Right lung (tissue), 5 donors: ENCODE data around the gene SNAPC4. TPM values are rescaled to one million over a fixed set of nuclear protein-coding genes. Genes with fewer than 3 reads are reported as not detected.
"Not testable (repeated sequence)": the region's sequence is repeated elsewhere in the genome, so short reads cannot be mapped to it uniquely, and the experiment has no call there.

ENCODE experiments used
- DNase-seq, 2 donors: peaks; one replicate each; pipeline ENCODE4 v3.0.0-alpha.2; 2013
- polyA plus RNA-seq, 5 donors: library from polyadenylated mRNA; unstranded; fragments of 120-200 nt; gene quantifications; one replicate each; pipeline versions ENCODE4 v1.2.1 to v1.2.3, GENCODE V29; 2013; ENCODE audit warnings: inconsistent platforms in 1 of 5, low replicate concordance in 1 of 5; ENCODE audit not compliant: insufficient read length in 5 of 5, insufficient read depth in 1 of 5

SNAPC4 gene
- polyA plus RNA-seq, 5 donors: 9.7 to 12.9 (median 11.6) TPM

DNA sequence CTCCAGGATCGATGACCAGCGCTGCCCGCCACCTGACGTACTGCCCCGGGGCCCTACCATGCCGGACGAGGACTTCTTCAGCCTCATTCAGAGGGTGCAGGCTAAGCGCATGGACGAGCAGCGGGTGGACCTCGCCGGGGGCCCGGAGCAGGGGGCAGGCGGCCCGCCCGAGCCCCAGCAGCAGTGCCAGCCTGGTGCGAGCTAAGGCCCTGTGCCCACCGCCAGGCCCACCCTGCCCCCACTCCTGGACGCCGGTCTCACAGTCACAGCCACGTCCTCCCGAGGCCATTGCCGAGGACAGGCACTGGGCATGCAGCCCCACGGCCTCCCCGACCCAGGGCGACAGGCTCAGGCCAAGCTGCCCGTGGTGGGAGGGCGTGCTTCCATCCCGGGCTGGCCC, 42.0 kb downstream of the SNAPC4 start:
- no peak for DNase-seq

- no peak for DNase-seq
Observed at GRCh38 chr9:136357202-136357725, 42.7 kb downstream of the SNAPC4 start.

DNA sequence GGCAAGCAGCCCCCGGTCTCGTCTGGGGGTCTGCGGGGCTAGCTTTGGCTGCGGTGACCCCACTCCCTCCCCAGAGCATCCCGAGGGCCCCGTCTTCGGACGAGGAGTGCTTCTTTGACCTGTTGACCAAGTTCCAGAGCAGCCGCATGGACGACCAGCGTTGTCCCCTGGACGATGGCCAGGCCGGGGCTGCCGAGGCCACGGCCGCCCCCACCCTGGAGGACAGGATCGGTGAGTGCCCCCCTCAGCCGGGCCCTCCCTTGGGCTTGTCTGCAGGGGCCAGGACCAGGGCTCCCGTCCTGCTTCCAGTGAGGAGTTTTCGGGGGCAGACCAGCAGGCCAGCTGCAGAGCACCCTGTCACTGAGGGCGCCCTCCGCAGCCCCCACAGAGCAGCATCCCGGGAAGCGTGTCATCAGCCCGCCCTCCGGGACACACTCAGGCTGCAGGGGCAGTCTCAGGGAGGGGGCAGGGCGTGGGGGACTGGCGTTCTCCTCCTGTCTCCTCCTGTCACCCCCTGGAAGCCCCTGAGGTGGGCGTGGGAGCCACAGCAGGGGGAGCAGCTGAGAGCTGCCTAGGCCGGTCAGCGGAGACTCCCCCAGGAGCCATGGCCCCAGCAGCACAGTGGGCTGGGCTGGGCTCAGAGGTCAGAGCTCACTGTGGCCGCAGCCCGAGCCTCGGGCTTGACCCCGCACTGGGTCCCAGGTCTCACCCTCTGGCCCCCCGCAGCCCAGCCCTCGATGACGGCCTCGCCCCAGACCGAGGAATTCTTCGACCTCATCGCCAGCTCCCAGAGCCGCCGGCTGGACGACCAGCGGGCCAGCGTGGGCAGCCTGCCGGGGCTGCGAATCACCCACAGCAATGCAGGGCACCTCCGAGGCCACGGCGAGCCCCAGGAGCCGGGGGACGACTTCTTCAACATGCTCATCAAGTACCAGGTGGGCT, 44.1 kb downstream of the SNAPC4 start:
- DNase-seq: no peak

GRCh38 chr9:136354592-136355085, 45.3 kb downstream of the SNAPC4 start:
- DNase-seq: no peak

DNA sequence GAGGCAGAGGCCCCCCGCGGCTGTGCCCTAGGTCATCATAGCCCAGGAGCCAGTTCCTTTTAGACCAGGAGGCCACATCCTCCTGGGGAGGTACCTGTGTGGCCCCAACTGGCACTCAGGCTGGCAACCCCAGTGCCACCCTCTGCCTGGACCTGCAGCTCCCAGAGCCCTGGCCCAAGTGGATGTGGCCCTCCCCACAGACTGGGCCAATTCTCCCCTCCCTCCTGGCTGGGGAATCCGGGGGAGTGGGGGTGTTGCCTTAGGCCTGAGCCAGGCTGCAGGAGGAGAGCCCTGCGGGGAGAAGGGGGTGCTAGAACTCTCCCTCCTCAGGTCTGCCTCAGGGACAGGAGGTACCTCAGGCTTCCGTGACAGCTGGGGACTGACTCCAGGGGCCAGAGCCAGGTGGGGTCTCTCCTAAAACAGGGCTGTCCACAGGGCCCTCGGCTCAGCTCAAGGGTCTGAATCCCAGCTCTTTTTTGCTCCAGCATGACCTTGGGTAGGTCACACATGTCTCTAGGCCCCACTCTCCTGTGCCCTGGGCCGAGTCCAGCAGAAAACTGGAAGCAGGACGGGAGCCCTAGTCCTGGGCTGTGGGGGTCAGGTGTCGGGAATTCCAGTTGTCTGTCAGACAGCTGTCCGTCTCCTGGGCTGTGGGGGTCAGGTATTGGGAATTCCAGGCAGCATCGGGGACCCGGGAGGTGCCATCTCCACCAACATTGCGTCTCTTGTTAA, 46.0 kb downstream of the SNAPC4 start:
- DNase-seq: no peak

GRCh38 chr9:136353088-136353487, 46.9 kb downstream of the SNAPC4 start:
- no peak for DNase-seq

DNA sequence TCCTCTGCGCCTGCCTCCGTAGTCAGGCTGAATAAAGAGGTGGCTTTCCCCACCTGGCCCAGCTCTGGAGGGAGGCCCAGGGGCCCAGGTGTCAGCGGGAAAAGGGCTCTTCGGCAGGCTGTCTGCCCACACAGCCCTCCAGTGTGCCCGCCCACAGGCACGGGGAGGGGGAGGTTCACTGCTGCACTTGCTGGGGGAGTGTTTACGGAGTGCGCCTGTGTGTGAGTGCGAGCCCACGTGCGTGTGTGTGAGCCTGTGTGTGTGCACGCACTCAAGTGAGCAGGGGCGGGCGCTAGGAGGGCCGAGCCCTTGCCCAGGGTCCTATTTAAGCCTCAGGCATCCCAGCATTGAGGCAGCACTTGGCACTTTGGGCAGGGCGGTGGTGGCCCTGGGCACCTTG, 47.3 kb downstream of the SNAPC4 start:
- peak in 1 of 2 donors; percentile 60 for DNase-seq

DNA sequence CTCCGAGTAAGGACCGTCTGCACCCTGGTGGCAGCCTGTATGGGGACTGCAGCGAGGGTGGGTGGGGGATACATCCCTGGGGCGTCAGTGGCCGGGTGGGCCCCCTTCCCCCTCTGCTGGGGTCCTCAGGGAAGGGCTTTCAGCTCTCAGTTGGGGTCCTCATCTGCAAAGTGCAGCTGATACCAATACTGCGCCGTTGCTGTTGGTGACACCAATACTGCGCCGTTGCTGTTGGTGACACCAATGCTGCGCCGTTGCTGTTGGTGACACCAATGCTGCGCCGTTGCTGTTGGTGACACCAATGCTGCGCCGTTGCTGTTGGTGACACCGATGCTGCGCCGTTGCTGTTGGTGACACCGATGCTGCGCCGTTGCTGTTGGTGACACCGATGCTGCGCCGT, 48.1 kb downstream of the SNAPC4 start:
- not testable (repeated sequence) for DNase-seq

GRCh38 chr9:136351252-136351800, 48.6 kb downstream of the SNAPC4 start:
- DNase-seq: no peak

Other genes starting within 250 kb of the SNAPC4 start
- not detected for gene LHX3, start 195.0 kb downstream of the SNAPC4 start, polyA plus RNA-seq
- gene QSOX2, start 154.4 kb downstream of the SNAPC4 start, polyA plus RNA-seq: 10 to 100 TPM in 4 of 5 donors, 1 to 10 TPM in 1; 9.1 to 12.5 (median 11.9) TPM
- gene CCDC187, start 96.1 kb downstream of the SNAPC4 start, polyA plus RNA-seq: 1 to 10 TPM in 4 of 5 donors, under 1 TPM in 1; 0.65 to 2.9 (median 1.8) TPM
- gene GPSM1, start 72.6 kb downstream of the SNAPC4 start, polyA plus RNA-seq: 10 to 100 TPM; 35.9 to 84.2 (median 56.6) TPM
- gene DNLZ, start 36.4 kb downstream of the SNAPC4 start, polyA plus RNA-seq: 10 to 100 TPM in 1 of 5 donors, 1 to 10 TPM in 4; 3.6 to 13.8 (median 5.8) TPM
- gene CARD9, start 26.5 kb downstream of the SNAPC4 start, polyA plus RNA-seq: 1 to 10 TPM in 3 of 5 donors, under 1 TPM in 2; 0.69 to 1.7 (median 1.0) TPM
- gene ENTR1, start 10.4 kb upstream of the SNAPC4 start, polyA plus RNA-seq: 10 to 100 TPM; 46.6 to 60.8 (median 52.5) TPM
- gene PMPCA, start 10.5 kb upstream of the SNAPC4 start, polyA plus RNA-seq: 10 to 100 TPM; 42.6 to 55.4 (median 50.2) TPM
- gene INPP5E, start 39.7 kb upstream of the SNAPC4 start, polyA plus RNA-seq: 10 to 100 TPM in 4 of 5 donors, 1 to 10 TPM in 1; 9.5 to 19.7 (median 14.6) TPM
- gene SEC16A, start 82.9 kb upstream of the SNAPC4 start, polyA plus RNA-seq: 10 to 100 TPM; 42.9 to 65.9 (median 52.9) TPM
- gene NOTCH1, start 145.9 kb upstream of the SNAPC4 start, polyA plus RNA-seq: 10 to 100 TPM; 15.9 to 37.5 (median 27.1) TPM